ENCODE results near the gene OR2G6. TPM values are rescaled to one million over a fixed set of nuclear protein-coding genes. Genes with fewer than 3 reads are reported as not detected.
"Not testable (repeated sequence)": the region's sequence is repeated elsewhere in the genome, so short reads cannot be mapped to it uniquely, and the experiment has no call there.

Gene OR2G6
- polyA plus RNA-seq (2012; rRNA removed): not detected in 2 replicates
- polyA plus RNA-seq (2012; cell fraction: cytosol; rRNA removed): not detected in 2 replicates
- not detected in 2 replicates for polyA plus RNA-seq (2012; cell fraction: nucleus; rRNA removed)

GRCh38 chr1:248507773-248508172 is at the start of gene OR2G6:
OR2G6 (plus strand) TSS chr1:248508073; CDS start chr1:248521647, 13,574 bp downstream.
- CTCF ChIA-PET: not testable (repeated sequence)
- WGBS (ENCODE audit: low lambda C conversion rate): no CpG with 5 or more reads among the region's 2 CpGs

GRCh38 chr1:248459117-248459516 is 48.8 kb upstream of the OR2G6 start:
- H3K27me3 ChIP-seq (ENCODE audit: insufficient read depth); H3K9me2 ChIP-seq; H3K4me3 ChIP-seq (ENCODE audit: low read depth in 2 of 2, low read length in 1 of 2); POLR2A ChIA-PET; DNase-seq; H3K36me3 ChIP-seq (replicated peaks in 1 of 2; ENCODE audit: control insufficient read depth in 1 of 2, insufficient read depth in 2 of 2, low read length in 1 of 2); H3K79me2 ChIP-seq (ENCODE audit: insufficient read depth); H3K9ac ChIP-seq; H3K4me1 ChIP-seq (ENCODE audit: control insufficient read depth in 1 of 2, insufficient read depth in 2 of 2, low read depth in 1 of 2, low read length in 1 of 2); H3K4me2 ChIP-seq; H4K20me1 ChIP-seq (ENCODE audit: insufficient read depth); H3K9me3 ChIP-seq; H2AFZ ChIP-seq (ENCODE audit: low read depth); H3K27ac ChIP-seq (ENCODE audit: low read depth in 2 of 2, low read length in 1 of 2); CTCF ChIA-PET; H3F3A ChIP-seq (replicated peaks; ENCODE audit: insufficient read depth): not testable (repeated sequence)
- WGBS (ENCODE audit: low lambda C conversion rate): 0% methylated on average over 7 of the region's 7 CpGs

More at GRCh38 chr1:248507773-248508172, at the start of gene OR2G6:
- H3K4me1 ChIP-seq (ENCODE audit: control insufficient read depth in 1 of 2, insufficient read depth in 2 of 2, low read depth in 1 of 2, low read length in 1 of 2); H3K4me2 ChIP-seq; H3K27me3 ChIP-seq (ENCODE audit: insufficient read depth); H2AFZ ChIP-seq (ENCODE audit: low read depth); DNase-seq; POLR2A ChIA-PET; H3K4me3 ChIP-seq (ENCODE audit: low read depth in 2 of 2, low read length in 1 of 2); H3K79me2 ChIP-seq (ENCODE audit: insufficient read depth); H3F3A ChIP-seq (replicated peaks; ENCODE audit: insufficient read depth); H4K20me1 ChIP-seq (ENCODE audit: insufficient read depth); H3K9ac ChIP-seq; H3K36me3 ChIP-seq (replicated peaks in 1 of 2; ENCODE audit: control insufficient read depth in 1 of 2, insufficient read depth in 2 of 2, low read length in 1 of 2); H3K9me2 ChIP-seq; H3K27ac ChIP-seq (ENCODE audit: low read depth in 2 of 2, low read length in 1 of 2); H3K9me3 ChIP-seq: not testable (repeated sequence)

GRCh38 chr1:248471154-248471553 is 36.7 kb upstream of the OR2G6 start:
- Histone ChIP-seq H4K20me1 (ENCODE audit: insufficient read depth) (no peaks in the 10 kb centered on the region), H3F3A (replicated peaks; ENCODE audit: insufficient read depth) (no peaks in the 10 kb centered on the region), H3K27me3 (ENCODE audit: insufficient read depth) (no peaks in the 10 kb centered on the region), H3K4me3 (ENCODE audit: low read depth in 2 of 2, low read length in 1 of 2) (no peak overlapping the region), H3K36me3 (replicated peaks in 1 of 2; ENCODE audit: control insufficient read depth in 1 of 2, insufficient read depth in 2 of 2, low read length in 1 of 2) (no peaks in the 10 kb centered on the region), H3K27ac (ENCODE audit: low read depth in 2 of 2, low read length in 1 of 2) (no peak overlapping the region), H2AFZ (ENCODE audit: low read depth) (no peak overlapping the region), H3K4me1 (ENCODE audit: control insufficient read depth in 1 of 2, insufficient read depth in 2 of 2, low read depth in 1 of 2, low read length in 1 of 2) (no peaks in the 10 kb centered on the region), H3K9me3 (no peaks in the 10 kb centered on the region), H3K4me2 (no peak overlapping the region), H3K9me2 (no peaks in the 10 kb centered on the region), H3K9ac (no peak overlapping the region), H3K79me2 (ENCODE audit: insufficient read depth) (no peaks in the 10 kb centered on the region)
- POLR2A ChIA-PET: no interaction called here
- no peak for DNase-seq
- WGBS (ENCODE audit: low lambda C conversion rate): 16% methylated on average over 4 of the region's 4 CpGs
- TF ChIP-seq JUND (IDR thresholded peaks at IDR 0.05): no peak
- no peak for TF ChIP-seq CHD2 (IDR thresholded peaks at IDR 0.05; ENCODE audit: low read length, partially characterized antibody)
- no peak for TF ChIP-seq FOXJ3 (CRISPR knock-in tag; IDR thresholded peaks at IDR 0.05)
- no peak for TF ChIP-seq MXI1 (IDR thresholded peaks at IDR 0.05; ENCODE audit: low read depth, low read length)
- TF ChIP-seq, protein P1, sequence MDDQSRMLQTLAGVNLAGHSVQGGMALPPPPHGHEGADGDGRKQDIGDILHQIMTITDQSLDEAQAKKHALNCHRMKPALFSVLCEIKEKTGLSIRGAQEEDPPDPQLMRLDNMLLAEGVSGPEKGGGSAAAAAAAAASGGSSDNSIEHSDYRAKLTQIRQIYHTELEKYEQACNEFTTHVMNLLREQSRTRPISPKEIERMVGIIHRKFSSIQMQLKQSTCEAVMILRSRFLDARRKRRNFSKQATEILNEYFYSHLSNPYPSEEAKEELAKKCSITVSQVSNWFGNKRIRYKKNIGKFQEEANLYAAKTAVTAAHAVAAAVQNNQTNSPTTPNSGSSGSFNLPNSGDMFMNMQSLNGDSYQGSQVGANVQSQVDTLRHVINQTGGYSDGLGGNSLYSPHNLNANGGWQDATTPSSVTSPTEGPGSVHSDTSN (IDR thresholded peaks at IDR 0.05): no peak
- CTCF ChIA-PET: no interaction called here

GRCh38 chr1:248472111-248472510 is 35.8 kb upstream of the OR2G6 start:
- H3K4me1 ChIP-seq (ENCODE audit: control insufficient read depth in 1 of 2, insufficient read depth in 2 of 2, low read depth in 1 of 2, low read length in 1 of 2); H3K27ac ChIP-seq (ENCODE audit: low read depth in 2 of 2, low read length in 1 of 2); H4K20me1 ChIP-seq (ENCODE audit: insufficient read depth); CTCF ChIA-PET; H3K4me2 ChIP-seq; H3K27me3 ChIP-seq (ENCODE audit: insufficient read depth); H3K9me2 ChIP-seq; H3K9ac ChIP-seq; H3K4me3 ChIP-seq (ENCODE audit: low read depth in 2 of 2, low read length in 1 of 2); H3K79me2 ChIP-seq (ENCODE audit: insufficient read depth); DNase-seq; H3K36me3 ChIP-seq (replicated peaks in 1 of 2; ENCODE audit: control insufficient read depth in 1 of 2, insufficient read depth in 2 of 2, low read length in 1 of 2); POLR2A ChIA-PET; H2AFZ ChIP-seq (ENCODE audit: low read depth); H3F3A ChIP-seq (replicated peaks; ENCODE audit: insufficient read depth); H3K9me3 ChIP-seq: not testable (repeated sequence)
- 2% methylated on average over 2 of the region's 2 CpGs for WGBS (ENCODE audit: low lambda C conversion rate)

DNA sequence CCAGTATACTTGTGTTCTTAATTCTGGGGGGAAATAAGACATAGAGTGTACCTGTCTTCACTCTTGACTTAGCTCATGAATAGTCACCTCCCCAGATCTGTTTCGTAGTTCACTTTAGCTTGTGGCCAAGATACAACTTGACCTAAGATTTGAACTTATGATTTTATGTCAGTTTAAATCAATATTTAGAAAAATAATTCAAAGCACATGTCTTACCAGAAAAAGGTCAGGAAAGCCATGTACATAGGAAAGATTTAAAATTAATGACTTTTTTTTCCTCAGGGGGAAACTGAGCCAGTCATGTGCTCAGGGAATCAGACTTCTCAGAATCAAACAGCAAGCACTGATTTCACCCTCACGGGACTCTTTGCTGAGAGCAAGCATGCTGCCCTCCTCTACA is 34.8 kb upstream of the OR2G6 start, which contains the start of gene OR2T3:
Gene OR2T3, plus strand, starts transcription at position 301 of the 400 bp plus-strand sequence. Its CDS starts 0 bp downstream, at position 301.
- H3K9me3 ChIP-seq; H3K4me3 ChIP-seq (ENCODE audit: low read depth in 2 of 2, low read length in 1 of 2); H3K79me2 ChIP-seq (ENCODE audit: insufficient read depth); H4K20me1 ChIP-seq (ENCODE audit: insufficient read depth); DNase-seq; H3K4me2 ChIP-seq; H3F3A ChIP-seq (replicated peaks; ENCODE audit: insufficient read depth); H3K36me3 ChIP-seq (replicated peaks in 1 of 2; ENCODE audit: control insufficient read depth in 1 of 2, insufficient read depth in 2 of 2, low read length in 1 of 2); H3K9me2 ChIP-seq; H3K27ac ChIP-seq (ENCODE audit: low read depth in 2 of 2, low read length in 1 of 2); POLR2A ChIA-PET; H3K4me1 ChIP-seq (ENCODE audit: control insufficient read depth in 1 of 2, insufficient read depth in 2 of 2, low read depth in 1 of 2, low read length in 1 of 2); H2AFZ ChIP-seq (ENCODE audit: low read depth); H3K27me3 ChIP-seq (ENCODE audit: insufficient read depth); CTCF ChIA-PET; H3K9ac ChIP-seq: not testable (repeated sequence)
- WGBS (ENCODE audit: low lambda C conversion rate): 3% methylated on average over 1 of the region's 2 CpGs

DNA sequence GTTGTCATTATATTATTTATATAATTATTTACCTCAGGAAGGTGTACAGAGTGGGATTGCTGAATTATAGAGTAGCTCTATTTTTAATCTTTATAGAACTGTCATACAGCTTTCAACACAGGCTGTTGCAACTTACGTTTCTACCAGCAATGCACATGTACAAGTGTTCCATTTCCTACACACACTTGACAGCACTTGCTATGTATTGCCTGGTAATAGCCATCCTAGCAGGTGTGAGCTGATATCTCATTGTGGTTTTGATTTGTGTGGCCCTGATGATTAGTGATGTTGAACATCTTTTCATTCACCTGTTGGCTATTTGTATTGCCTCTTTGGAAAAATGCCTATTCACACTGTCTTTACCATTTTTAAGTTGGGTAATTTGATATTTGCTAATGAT is 32.2 kb upstream of the OR2G6 start:
- H3K79me2 ChIP-seq (ENCODE audit: insufficient read depth); H3F3A ChIP-seq (replicated peaks; ENCODE audit: insufficient read depth); H2AFZ ChIP-seq (ENCODE audit: low read depth); H3K27ac ChIP-seq (ENCODE audit: low read depth in 2 of 2, low read length in 1 of 2); H3K4me3 ChIP-seq (ENCODE audit: low read depth in 2 of 2, low read length in 1 of 2); H3K4me2 ChIP-seq; CTCF ChIA-PET; POLR2A ChIA-PET; H3K9me2 ChIP-seq; H3K4me1 ChIP-seq (ENCODE audit: control insufficient read depth in 1 of 2, insufficient read depth in 2 of 2, low read depth in 1 of 2, low read length in 1 of 2); H3K9ac ChIP-seq; DNase-seq; H3K36me3 ChIP-seq (replicated peaks in 1 of 2; ENCODE audit: control insufficient read depth in 1 of 2, insufficient read depth in 2 of 2, low read length in 1 of 2); H4K20me1 ChIP-seq (ENCODE audit: insufficient read depth); H3K9me3 ChIP-seq; H3K27me3 ChIP-seq (ENCODE audit: insufficient read depth): not testable (repeated sequence)
- no CpG with 5 or more reads among the region's 1 CpG for WGBS (ENCODE audit: low lambda C conversion rate)
